NCI-H128 (cell line): ENCODE data around the gene TRIO.

Source experiments
- DNase-seq: peaks from one replicate; lab custom pipeline; 2025; ENCODE audit not compliant: unreplicated experiment; lab: John Stamatoyannopoulos, UW

The TRIO gene

GRCh38 chr5:14313986-14314690 is 171.0 kb downstream of the TRIO start:
- DNase-seq: no peak

GRCh38 chr5:14316471-14316870 is 173.3 kb downstream of the TRIO start:
- DNase-seq: no peak

- no peak for DNase-seq
These were observed 176.0 kb downstream of the TRIO start for GRCh38 chr5:14319102-14319501.

DNA sequence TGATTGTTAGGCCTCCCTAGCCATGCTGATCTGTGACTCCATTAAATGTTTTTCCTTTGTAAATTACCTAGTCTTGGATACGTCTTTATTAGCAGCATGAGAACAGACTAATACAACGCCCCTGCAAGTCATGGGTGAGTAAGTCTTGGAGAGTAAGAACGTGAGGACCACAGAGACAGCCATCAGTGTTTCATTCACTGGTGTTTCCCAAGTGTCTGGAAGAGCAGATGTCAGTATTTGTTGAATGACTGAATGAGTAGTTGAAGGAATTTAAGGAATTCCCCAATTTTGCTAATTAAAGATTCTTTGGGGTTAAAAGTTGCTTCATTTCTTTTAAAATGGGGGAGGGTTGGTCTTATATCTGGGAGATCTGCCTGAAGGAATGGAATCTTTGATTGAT is 178.8 kb downstream of the TRIO start:
- DNase-seq: no peak

GRCh38 chr5:14322437-14323187 is 179.5 kb downstream of the TRIO start:
- no peak for DNase-seq

DNA sequence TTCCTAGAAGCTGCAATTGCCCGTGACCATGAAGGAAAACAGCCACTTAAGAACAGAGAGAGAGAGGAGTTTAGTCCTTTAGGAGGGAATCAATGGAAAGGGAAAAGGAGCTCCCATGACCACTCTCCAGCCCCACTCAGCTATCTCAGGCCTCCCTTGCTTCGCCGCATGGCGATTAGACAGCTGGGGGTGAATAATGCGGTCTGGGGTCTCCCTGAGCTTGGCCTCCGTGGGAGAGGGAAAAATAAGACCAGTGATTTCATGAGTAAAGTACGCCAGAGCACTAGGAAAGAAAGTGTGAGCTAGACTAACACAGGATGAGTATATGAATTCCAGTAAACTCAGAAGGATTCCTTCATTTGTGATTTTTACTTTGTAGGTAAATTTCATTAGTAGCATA is 180.3 kb downstream of the TRIO start:
- no peak for DNase-seq

- DNase-seq: no peak
These were observed 182.2 kb downstream of the TRIO start for GRCh38 chr5:14325369-14325768.

DNA sequence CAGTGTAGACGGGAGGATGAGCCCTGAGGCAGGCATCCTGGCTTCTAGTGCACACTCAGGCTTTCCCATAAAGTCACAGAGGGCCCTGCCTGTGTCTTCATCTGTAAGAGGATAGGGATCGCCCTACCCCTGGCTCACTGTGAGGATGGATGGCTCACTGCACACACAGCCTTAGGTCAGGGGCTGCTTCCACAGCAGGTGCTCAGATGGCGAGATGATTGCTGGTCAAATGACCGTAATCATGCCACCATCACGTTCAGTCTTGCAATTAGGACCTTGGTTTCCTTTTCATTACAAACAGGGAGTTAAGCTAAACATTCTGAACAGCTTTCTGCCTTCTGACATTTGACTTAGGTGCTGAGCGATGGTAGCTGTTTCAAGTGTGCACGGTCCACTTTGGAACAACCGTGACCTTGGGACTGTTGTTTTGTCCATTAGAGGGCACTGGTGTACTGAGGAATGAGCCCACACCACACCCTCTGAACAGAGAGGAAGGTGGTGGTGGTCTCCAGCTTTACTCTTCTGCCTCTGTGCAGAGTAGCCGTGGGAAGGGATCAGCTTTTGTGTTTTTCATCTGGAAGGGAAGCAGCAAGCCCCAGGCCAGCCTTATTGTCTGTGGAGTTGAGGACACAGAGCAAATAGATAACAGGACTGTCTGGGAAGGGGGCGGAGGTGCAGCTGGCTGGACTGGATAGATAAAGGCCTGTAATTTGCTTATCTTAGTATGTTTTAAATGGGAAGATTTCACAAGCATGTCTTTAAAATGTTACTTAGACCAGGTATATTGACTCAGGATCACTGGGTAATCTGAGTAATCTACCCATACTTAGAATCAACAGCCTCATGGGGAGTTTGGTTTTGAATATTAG is 183.1 kb downstream of the TRIO start:
- DNase-seq: no peak

DNA sequence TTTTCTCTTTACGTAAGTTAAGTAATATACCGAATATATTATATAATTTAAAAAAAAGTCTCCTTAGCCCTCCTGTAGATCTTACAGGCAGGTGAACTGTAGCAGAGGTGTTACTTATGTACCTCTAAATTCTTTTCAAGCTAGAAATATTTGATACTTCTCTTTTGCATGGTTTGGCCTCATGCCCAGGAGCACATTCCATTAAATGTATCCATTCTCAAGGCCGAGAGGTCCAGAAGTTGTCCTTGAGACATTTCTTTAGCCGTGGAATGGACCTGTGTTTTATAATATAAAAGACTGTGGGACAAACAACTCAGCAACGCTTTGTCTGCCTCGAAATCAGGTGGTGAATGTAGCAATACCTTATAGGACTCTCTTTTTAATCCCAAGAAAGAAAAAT is 184.5 kb downstream of the TRIO start:
- DNase-seq: no peak

DNA sequence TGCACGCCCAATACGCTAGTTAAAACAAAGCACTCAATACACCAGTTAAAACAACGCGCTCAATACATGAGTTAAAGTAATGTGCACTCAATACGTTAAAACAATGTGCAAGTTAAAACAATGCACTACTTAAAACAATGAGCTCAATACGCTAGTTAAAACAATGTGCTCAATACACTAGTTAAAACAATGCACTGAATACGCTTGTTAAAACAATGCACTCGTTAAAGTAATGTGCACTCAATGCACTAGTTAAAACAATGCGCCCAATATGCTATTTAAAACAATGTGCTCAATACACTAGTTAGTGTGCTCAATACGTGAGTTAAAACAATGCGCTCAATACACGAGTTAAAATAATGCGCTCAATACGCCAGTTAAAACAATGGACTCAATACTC is 185.0 kb downstream of the TRIO start:
- no peak for DNase-seq

- DNase-seq: no peak
These were observed 187.1 kb downstream of the TRIO start for GRCh38 chr5:14330291-14330690.

- DNase-seq: no peak
These were observed 187.7 kb downstream of the TRIO start for GRCh38 chr5:14330729-14331385.

GRCh38 chr5:14331386-14331781 is 188.2 kb downstream of the TRIO start:
- DNase-seq: no peak

DNA sequence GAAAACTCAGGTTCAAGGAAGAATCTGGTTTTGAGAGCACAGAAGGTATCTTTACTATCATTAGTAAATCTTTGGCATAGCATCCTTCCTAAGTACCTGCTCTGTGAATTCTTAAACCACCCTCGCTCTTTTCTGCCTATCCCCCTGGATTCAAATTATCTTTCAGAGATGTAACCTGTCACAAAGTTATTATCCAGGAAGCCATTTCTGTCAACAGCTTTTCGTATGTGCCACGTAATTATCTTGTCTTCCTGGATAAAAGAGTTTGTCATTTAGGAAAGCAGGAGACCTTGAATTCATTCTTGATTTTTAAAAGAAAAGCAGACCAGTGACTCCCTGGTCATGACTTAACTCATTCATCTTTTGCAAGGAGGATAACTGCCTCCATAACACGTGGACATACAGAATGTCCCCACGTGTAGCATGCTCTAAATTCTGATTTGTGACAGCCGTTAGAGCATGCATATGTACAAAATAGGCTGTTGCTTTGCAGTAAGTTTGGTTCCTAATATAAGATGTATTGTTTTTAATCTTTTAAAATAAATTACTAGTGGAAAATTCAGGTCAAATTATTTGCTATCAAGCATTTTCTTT is 189.0 kb downstream of the TRIO start:
- no peak for DNase-seq

GRCh38 chr5:14332746-14333145 is 189.6 kb downstream of the TRIO start:
- no peak for DNase-seq

GRCh38 chr5:14337593-14337992 is 194.5 kb downstream of the TRIO start:
- no peak for DNase-seq

DNA sequence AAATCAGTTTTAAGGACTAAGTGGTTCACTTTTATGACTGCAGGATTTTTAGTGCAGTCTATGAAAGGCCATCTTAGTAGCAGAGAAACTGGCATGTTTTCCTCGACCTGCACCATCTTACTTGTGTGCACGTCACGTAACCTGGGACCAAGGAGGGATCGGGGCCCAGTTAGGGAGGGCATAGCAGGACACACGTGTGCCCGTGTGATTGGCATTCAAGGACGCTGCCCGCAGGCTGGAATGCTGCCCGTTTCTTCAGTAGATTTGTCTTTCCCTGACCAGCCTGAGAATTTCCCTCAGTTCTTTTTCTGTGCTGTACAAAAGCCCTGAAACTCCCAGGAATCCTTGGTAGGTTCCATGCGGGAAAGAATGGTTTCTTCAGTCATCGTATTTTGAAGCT is 196.3 kb downstream of the TRIO start:
- no peak for DNase-seq

DNA sequence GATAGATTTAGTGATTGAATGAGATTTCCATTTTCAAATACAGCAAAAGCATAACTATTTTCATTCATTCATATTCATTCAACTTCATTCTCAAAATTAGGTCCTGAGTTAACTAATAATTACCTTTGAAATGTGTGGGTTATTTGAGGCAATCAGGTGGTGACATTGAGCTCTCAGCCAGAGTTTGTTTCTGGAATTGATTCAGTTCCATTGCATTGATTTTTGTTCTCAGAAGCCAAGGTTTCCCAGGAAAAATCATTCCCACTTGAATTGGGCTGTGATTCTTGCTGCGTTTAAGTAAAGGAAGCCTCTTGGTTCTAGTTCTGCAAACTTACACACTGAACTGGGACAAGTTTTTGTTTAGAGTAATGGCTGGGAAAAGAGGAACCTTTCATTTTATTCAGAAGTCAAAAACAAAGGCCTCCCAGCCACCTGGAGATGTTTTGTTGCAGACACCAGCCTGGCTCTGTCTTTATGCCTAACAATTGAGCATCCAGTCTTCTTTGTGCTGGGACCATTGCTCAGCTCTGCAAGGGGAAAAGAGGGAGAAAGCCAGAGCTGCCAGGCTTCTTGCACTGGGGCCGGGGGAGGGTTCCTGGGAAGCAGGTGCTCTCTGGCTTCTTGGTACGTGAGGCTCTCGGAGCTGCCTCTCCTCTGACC is 198.6 kb downstream of the TRIO start:
- DNase-seq: no peak

DNA sequence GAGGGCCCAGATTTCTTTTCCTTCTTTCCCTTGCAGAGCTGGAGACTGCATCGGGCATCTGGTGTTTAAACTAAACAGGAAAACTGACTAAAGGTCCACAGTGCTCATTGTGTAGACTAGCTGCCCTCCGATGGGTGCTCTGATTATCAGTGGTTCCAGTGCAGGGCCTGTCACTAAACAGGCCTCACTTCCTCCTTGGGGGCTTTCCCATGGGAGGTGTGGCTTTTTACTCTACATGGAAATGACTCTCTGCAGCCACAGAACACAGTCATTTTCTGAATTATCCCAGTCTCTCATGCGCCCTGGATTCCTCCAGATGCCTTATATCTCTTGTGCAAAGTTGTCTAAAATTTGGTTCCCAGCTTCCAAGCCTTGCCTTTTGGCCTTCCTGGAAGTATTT is 199.2 kb downstream of the TRIO start:
- DNase-seq: no peak

- no peak for DNase-seq
These were observed 200.2 kb downstream of the TRIO start for GRCh38 chr5:14343376-14343775.
